Measurements from ENCODE around the gene GRN.
"Not testable (repeated sequence)": the region's sequence is repeated elsewhere in the genome, so short reads cannot be mapped to it uniquely, and the experiment has no call there.

The GRN gene

DNA sequence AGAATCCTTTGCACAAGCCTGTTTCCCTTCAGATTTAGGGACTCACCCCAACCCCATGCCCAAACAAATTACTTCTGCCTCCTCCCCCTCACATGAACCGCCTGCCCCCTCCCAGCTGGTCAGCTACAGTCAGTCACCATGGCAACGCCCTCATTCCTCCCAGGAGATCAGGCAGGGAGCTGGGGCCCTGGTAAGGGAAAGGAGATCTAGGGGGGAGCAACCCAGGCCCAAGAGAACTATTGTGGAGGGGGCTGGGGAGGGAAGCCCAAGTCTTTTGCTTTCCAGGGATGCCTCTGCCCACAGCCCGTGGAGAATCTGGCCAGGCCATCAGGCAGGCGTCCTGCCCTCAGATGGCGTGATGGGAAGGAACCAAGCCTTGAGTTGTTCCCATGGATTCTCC, 15.7 kb downstream of the GRN start:
- no peak for DNase-seq (ENCODE audit: low read depth in 1 of 2, low spot score in 1 of 2)

DNA sequence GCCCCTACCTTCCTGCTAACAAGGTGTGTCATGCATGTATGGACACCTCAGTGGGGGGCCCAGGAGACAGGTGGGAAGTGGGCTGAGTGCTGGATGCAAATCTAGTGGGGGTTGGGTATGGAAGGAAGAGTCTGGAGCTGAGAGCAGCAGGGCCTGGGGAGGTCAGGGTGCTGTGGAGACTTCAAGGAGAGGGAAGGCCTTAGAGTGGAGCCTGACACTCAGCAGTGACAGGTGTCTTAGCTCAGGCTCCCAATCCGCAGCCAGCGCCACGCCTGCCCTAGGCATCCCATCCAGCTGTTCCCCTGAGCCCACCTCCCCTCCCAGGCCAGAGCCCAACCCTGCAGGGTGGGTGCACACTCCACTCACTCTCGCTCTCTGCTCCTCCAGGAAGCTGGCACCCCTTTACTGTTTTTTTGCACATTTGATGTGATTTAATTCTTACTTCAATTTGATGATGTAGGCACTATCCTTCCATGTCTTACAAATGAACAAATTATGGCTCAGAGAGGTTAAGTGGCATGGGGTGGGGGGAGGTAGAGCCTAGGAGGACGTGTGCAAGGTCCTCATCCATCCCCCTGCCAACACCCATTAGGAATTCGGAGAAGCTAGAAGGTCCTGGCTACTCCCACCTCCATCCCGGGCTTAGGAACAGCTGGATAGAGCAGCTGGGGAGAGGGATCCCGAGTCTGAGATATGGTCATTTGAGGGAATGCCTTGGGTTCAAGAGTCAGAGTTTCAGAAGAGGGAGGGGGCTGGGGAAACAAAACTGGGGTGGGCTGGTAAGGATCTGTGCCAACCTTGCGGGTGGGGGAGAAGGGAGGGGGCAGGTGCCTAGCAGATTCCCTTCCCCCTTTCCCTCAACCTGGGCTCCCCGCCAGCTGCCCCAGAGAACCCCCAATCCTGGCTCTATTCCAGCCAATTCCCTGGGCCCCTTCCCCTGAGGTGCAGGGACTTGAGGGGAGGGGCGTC, 16.5 kb downstream of the GRN start:
- DNase-seq (ENCODE audit: low read depth in 1 of 2, low spot score in 1 of 2), result no peak

DNA sequence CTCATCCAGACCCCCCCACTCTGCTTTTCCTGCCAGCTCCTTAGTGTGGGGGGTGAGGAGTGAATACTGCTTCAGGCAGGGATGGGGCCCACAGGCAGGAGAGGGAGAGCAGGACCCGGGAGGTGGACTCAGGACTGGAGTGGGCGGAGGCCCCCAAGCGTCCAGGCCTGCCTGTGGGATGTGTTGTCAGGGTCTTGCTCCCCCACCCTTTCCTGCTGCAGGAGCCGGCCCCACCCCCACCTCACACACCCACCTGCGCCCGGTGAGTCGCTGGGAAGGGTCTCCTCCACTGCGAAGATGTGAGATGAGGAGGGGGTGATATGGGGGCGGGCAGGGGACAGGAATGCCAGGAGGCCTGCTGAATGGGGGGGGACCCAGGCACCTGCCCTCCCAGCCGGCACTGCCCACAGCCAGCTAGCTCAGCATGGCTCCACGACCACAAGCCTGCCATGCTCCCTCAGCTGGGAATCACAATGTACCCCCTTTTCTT, 17.4 kb downstream of the GRN start:
- DNase-seq (ENCODE audit: low read depth in 1 of 2, low spot score in 1 of 2), result no peak

DNA sequence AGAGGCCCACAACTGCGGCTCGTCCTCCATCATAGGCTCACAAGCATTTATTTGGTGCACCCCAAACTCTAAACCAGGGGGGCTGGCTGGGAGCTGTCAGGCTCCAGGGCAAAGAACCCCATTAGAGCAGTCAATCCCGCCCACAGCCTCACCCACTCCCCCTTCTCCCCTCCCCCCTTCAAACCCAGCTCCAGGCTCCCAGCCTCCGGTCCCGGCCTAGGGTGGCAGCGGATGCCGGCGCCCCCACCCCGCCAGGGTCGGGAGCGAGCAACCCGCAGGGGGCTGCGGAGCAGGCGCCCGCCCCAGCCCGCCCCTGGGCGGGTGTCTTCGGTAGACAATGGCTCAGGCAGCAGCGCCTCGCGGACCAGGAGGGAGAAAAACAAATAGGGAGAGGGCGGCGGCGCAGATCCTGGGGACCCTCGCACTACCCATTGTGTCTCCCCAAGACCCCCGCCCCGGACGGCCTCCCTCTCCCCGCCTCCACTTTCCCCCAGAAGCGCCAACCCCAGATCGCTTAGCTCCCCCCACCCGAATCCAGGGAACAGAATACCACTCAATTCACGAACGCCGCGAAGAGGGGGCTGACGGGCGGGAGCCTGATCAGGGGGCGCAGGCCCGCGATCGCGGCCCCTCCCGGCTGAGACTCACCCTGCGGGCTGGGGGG, 18.0 kb downstream of the GRN start:
- no peak for DNase-seq (ENCODE audit: low read depth in 1 of 2, low spot score in 1 of 2)

DNA sequence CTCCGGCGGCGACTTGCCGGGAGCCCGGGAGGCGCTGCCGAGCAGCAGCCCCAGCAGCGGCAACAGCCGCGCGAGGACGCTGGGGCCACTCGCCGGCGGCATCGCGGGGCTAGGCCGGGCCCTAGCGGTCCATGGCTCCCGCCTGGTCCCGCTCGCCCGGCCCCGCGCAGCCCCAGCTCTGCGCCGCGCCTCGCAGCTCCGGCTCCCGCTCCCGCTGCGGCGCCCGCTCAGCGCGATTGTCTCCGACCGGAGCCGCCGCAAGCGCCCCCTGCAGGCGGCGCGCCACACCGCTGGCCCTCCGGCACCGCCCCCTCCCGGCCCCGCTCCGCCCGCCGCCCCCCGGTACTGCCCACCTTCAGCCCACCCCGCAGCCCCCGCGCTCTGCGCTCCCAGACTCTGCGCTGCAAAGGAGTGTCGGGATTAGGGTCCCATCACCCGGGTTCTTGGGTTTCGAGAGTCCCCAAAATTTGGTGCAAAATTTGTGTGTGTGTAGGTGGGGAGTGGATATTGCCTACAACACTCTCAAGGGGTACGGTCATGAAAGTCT, 18.6 kb downstream of the GRN start, which contains the start of gene FAM171A2:
Gene FAM171A2 (minus strand): TSS at position 241 of the 547 bp plus-strand sequence. CDS start 139 bp downstream, at position 102.
- peak; percentile 32 to 53 for DNase-seq (ENCODE audit: low read depth in 1 of 2, low spot score in 1 of 2)

DNA sequence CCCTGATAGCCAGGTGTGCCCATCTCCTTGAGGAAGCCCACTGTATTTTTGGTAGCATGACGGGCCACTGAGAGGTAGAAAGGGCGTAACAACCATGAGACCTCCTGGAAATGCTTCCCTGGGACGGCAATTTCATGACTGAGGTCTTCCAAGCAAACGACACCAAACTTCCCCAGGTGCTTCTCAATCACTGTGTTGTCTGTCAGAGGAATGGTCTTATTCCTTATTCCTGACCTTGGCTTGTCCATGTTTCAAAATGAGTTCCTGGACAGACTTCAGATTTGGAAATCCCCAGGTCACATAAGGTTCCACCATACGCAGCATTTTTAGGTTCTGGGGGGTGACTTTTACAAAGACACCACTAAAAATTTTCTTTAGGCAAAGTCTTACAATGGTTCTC, 19.9 kb downstream of the GRN start:
- not testable (repeated sequence) for DNase-seq (ENCODE audit: low read depth in 1 of 2, low spot score in 1 of 2)

DNA sequence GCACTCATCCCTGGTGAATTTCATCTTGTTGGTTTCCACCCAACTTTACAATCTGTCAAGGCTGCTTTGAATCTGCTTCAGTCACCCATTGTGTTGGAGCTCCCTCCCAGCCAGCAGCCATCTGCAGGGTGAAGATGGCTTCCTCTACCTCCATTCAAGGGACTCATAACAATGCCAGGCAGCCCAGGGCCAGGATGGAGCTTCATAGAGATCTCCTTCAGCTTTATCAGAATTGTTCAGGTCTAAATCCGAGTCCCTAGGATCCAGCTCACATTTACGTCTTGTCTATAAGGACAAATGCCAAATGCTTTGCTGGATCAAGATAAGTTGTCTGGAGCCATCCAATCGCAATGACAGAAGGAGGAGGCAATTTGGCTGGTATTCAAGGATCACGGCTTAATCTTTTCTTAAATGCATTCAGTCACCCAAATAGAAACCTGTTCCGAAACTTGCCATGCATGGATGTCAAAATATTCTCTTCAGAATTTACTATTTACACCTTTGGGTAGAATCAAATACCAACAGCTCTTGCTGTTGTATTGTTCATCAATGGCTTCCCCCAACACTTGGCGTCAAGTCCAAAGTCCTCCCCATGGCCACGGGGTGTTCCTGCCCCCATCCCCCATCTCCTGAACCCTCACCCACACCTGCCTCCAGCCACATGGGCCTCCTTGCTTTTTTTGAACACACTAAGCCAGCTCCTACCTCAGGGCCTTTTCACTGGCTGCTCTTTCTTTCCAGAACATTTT, 22.3 kb downstream of the GRN start:
- no peak for DNase-seq (ENCODE audit: low read depth in 1 of 2, low spot score in 1 of 2)

DNA sequence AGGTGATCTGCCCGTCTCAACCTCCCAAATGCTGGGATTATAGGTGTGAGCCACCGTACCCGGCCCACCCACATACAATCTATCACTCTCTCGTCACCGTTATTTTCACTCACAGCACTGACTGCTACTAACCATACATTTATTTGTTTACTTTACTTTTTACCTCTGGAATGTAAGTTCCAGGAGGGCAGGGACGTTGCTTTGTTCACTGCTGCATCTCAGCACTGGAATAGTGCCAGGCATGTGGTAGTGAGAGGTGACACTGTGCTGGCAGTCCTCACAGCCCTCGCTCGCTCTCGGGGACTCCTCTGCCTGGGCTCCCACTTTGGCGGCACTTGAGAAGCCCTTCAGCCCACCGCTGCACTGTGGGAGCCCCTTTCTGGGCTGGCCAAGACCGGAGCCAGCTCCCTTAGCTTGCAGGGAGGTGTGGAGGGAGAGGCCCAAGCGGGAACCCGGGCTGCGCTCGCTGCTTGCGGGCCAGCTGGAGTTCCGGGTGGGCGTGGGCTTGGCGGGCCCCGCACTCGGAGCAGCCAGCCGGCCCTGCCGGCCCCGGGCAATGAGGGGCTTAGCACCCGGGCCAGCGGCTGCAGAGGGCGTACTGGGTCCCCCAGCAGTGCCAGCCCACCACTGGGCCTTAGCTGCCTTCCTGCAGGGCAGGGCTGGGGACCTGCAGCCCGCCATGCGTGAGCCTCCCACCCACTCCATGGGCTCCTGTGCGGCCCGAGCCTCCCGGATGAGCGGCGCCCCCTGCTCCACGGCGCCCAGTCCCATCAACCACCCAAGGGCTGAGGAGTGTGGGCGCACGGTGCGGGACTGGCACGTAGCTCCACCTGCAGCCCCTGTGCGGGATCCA, 23.5 kb downstream of the GRN start:
- DNase-seq (ENCODE audit: low read depth in 1 of 2, low spot score in 1 of 2), result not testable (repeated sequence)

DNA sequence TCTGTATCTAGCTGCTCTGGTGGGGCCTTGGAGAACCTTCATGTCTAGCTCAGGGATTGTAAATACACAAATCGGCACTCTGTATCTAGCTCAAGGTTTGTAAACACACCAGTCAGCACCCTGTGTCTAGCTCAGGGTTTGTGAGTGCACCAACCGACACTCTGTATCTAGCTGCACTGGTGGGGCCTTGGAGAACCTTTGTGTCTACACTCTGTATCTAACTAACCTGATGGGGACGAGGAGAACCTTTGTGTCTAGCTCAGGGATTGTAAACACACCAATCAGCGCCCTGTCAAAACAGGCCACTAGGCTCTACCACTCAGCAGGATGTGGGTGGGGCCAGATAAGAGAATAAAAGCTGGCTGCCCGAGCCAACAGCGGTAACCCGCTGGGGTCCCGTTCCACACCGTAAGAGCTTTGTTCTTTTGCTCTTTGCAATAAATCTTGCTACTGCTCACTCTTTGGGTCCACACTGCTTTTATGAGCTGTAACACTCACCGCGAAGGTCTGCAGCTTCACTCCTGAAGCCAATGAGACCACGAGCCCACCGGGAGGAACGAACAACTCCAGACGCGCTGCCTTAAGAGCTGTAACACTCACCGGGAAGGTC, 24.4 kb downstream of the GRN start:
- not testable (repeated sequence) for DNase-seq (ENCODE audit: low read depth in 1 of 2, low spot score in 1 of 2)

DNA sequence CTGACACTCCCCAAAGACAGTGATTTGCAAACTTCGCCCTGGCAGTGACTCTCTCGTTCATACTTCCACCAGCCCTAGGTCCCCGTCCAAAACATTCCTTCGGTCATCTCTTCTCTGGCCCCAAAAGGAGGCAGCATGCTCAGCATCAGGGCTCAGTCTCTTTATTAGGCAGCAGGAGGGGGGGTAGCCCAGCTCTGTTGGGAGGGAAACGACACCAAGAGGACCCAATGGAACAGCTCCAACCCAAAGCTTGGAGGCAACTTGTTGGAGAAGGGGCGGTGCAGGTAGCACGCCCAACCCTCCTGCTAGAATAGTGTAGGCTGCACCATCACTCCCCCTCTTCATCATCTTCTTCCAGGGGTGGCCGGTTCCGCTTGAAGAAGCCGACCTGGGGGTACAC, 26.9 kb downstream of the GRN start:
- no peak for DNase-seq (ENCODE audit: low read depth in 1 of 2, low spot score in 1 of 2)

DNA sequence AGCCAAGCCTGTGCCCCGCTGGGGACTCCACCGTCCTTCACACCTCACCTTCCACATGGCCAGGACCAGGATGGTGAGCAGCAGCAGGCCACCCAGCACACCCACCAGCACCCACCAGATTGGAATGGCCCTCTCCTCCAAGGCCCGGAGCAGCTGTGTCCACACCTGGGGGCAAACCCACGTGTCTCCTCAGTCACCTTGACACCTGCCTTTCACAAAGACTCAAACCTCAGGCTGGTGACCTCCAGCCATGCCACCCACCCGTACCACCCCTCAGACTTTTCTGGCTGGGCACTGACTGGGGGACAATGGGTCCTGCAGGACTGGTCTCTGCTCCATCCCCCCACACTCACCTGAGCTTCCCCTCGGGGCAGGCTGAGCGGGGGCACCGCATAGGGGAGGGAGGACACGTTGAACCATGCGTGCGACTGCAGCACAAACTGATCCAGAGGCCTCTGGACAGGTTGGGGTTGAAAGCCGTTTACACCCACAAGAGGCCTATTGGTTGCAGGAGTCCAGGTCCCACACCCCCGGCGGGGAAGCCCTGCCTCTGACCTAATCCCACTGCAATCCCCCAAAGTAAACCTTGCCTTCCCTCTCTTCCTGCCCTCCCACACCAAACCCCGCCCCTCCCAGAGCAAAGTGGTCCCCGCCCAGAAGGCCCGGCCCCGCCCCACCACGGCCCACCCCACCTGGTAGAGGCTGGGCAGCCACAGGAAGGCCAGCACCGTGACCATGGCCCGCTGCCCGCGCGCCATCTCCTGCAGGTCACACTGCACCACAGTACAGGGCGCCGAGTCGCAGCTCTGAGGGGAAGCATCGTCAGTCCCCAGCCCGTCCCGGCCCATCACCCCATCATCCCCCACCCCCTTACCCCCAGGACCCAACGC, 29.4 kb downstream of the GRN start:
- DNase-seq (ENCODE audit: low read depth in 1 of 2, low spot score in 1 of 2), result no peak

DNA sequence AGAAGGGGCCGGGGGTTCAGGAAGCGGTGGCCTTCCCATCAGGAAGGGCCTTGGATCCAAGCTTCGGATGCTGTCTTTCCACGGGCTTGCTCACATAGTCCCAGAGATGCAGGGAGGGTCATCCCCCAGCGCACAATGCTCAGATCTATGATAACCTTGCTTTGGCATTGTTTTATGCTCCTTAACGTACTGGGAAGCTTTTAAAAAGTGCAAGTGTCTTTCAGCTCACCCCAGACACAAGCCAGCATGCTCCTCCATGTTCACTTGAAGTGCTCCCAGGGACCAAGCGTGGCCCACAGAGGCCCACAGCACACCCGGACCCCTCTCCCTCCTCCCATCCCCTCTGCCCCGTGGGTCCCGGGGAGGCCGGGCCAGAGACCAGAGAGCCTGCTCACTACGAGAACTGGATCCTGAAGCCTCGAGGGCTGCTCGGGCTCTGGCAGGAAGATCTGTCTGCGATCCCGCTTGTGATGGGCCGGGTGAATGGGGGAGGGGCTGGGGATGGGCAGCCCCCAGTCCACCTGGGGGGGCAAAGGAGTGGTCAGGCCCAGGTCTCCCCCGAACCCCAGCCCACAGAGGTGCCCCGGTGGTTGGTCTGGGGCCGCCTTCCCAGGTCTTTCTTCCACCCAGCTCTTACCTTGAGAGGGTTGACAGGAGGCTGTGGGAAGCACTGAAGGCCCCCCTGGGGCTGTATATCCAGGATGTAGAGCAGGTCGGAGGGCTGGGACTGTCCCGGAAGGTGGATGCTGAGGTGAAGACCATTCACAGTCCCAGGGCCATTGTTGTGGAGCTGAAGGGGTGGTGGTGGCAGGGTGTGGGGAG, 30.3 kb downstream of the GRN start:
- DNase-seq (ENCODE audit: low read depth in 1 of 2, low spot score in 1 of 2), result no peak

DNA sequence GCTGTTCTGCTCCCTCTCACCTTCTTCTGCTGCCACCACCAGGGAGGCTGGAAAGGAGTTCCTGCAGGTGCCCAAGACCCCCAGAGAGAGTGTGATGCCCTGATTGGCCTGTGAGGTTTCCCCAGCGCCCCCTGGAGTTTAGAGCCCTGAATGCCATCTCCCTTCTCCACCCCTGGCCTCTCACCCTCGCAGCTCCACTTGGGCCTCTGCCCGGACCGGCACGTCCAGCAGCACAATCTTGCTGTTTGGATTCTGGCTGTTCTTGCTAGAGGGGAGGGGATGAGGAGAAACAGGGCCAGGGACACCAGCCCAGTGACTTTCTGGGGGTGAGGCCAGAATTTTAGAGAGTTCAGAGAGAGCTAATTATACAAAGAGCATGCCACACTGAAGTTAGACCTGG, 31.0 kb downstream of the GRN start:
- no peak for DNase-seq (ENCODE audit: low read depth in 1 of 2, low spot score in 1 of 2)

DNA sequence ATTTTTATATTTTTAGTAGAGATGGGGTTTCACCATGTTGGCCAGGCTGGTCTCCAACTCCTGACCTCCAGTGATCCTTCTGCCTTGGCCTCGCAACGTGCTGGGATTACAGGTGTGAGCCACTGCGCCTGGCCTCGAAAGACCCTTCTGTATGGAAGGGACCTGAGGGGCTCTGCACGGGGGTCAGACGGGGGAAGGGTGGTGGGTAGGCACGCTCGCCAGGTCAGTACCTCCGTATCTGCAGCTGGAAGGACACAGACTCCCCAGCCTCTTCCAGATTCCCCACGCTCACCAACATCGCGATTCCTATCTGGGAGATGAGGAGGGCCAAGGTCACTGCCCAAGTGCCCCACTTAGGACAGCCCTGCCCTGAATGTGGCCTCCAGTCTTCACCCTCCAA, 31.7 kb downstream of the GRN start:
- no peak for DNase-seq (ENCODE audit: low read depth in 1 of 2, low spot score in 1 of 2)

DNA sequence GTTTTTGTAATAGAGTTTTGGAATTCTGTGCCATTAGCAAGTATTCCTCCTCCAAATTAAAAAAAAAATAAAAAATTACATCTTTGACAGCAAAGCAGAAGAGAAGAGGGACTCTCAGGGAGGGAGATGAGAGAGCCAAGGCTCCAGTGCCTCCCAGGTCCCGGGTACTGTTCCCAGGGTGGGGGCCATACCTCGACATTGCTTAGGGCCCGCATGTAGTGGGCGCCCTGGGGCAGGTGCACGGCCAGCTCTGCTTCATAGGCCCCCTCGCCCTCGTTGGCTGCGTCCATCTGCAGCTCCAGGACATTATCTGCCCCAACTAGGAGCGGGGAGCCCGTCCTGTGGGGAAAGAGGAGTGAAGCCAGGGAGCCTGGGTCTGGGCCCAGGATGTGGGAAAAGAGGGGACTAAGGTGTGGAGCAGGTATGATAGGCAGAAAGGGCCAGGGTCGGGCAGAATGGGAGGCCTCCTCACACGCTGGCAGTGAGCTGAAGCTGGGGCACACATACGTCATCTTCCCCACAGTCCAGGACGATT, 33.1 kb downstream of the GRN start:
- no peak for DNase-seq (ENCODE audit: low read depth in 1 of 2, low spot score in 1 of 2)

DNA sequence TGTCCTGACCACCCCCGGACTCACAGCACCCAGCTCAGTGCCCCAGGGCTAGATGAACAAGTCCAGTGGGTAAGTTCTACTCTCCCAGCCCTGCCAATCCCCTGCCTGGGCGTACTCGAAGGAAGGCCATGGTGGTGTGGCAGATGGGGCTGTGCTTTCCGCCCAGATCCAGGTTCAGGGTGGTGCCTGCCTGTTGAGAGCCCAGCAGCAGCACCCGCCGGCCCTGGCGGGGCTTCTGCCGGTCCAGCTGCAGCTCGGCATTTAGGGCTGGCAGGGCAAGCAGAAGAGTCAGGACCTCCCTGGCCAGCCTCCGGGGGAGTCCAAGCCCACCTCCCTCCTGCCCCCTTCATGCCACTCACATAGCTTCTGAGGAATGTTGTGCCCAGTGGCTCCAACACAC, 34.8 kb downstream of the GRN start:
- DNase-seq (ENCODE audit: low read depth in 1 of 2, low spot score in 1 of 2), result no peak

DNA sequence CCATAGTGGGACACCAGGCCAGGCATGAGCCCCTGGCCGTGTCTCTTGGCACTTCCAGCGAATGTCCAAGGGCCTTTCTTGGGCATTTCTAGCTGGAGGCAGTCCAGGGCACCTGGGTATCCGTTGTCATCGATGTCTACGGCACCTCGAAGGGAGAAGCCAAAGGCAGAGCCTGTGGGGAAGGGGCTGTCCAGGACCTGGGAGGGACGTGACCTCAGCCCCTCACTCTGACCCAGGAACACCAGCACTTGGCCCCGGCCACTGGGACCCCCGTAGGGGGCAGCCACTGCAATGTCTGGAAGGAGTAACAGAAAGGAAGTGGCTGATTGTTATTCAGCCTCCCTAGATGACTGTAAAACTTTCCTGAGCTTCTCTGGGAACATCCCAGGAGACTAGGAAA, 35.7 kb downstream of the GRN start:
- DNase-seq (ENCODE audit: low read depth in 1 of 2, low spot score in 1 of 2), result no peak

Data from activated T-helper 1 cell treated with anti-CD3 and anti-CD28 coated beads, Interleukin-2, amount 50 U/mL, for 16 hours (primary cell).